ENCODE measurements around the gene SPTLC2.
"Not testable (repeated sequence)": the region's sequence is repeated elsewhere in the genome, so short reads cannot be mapped to it uniquely, and the experiment has no call there.

SPTLC2 gene

DNA sequence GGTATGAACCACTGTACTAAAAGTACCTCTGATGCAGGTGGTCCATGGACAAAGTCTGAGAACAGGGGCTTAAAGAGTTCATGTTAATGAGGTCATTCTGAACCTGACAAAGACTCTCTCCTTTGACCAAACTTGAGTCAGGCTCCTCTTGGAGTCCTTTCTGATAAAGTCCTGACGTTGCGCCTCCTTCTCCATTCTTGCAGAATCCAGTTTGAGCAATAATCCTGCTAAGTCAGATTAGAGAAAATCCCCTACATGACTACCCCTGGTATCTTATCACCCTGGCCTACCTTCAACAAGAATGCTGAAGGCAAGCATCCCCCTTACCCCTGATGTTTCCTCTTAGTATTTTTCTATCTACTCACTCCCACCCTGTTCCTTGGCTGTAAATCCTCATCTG, 71.9 kb downstream of the SPTLC2 start:
- DNase-seq (ENCODE audit: low spot score), result no peak
- in situ Hi-C loops (cut with MboI; ENCODE audit: low pct_unique_long_range_greater_than_20kb, low sequenced_read_pairs, unreplicated experiment), result loop anchor here (10.0 to 25.0 kb wide), 2 partner anchors 240 to 407 kb away; partner anchors contain the start of gene ZDHHC22
- TF ChIP-seq CTCF (IDR thresholded peaks at IDR 0.05; ENCODE audit: extremely low read depth, insufficient read depth, missing control alignments), result no peak

DNA sequence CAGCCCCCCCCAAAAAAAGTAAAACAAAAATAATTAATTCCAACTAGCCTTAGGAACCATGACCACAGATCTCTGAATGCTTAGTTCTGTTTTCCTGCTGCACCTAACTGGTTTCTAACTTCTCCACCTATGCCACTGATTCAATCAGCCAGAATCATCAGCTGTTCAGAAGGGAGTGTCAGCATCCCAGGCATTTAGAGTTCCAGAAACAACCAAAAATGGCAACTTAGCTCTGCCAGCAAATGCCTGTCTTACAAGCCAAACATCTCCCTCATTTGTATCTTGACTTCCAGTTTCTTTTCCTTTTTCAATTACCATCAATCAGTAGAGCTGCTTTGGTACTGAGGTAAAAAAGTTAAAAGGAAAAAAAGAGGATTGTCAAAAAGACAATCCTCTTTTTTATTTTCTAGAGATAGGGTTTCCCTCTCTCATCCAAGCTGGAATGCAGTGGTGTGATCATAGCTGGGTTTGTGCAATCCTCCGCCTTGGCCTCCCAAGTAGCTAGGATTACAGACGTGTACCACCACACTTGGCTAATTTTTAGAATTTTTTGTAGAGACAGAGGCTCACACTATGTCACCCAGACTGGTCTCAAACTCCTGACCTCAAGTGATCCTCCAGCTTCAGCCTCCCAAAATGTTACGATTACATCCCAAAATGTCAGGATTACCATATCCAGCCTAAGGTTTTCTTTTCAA, 72.7 kb downstream of the SPTLC2 start:
- in situ Hi-C loops (cut with MboI; ENCODE audit: low pct_unique_long_range_greater_than_20kb, low sequenced_read_pairs, unreplicated experiment), result loop anchor here (10.0 to 25.0 kb wide), 2 partner anchors 239 to 406 kb away; partner anchors contain the start of gene ZDHHC22
- DNase-seq (ENCODE audit: low spot score), result no peak
- TF ChIP-seq CTCF (IDR thresholded peaks at IDR 0.05; ENCODE audit: extremely low read depth, insufficient read depth, missing control alignments), result no peak

DNA sequence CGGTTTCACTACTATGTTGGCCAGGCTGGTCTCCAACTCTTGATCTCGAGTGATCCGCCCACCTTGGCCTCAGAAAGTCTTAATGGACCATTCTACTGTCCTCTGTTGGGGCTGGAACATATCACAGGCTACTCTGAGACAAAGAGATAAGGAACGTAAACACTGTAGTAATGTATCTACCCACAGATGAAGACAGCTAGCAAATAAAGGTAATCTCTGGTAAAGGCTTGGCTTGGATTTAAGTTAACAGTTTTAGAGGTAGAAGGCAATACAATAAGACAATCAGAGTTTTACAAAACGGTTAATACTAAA, 73.2 kb downstream of the SPTLC2 start:
- no peak for DNase-seq (ENCODE audit: low spot score)
- in situ Hi-C loops (cut with MboI; ENCODE audit: low pct_unique_long_range_greater_than_20kb, low sequenced_read_pairs, unreplicated experiment), result loop anchor here (10.0 to 25.0 kb wide), 2 partner anchors 238 to 406 kb away; partner anchors contain the start of gene ZDHHC22
- TF ChIP-seq CTCF (IDR thresholded peaks at IDR 0.05; ENCODE audit: extremely low read depth, insufficient read depth, missing control alignments), result no peak

DNA sequence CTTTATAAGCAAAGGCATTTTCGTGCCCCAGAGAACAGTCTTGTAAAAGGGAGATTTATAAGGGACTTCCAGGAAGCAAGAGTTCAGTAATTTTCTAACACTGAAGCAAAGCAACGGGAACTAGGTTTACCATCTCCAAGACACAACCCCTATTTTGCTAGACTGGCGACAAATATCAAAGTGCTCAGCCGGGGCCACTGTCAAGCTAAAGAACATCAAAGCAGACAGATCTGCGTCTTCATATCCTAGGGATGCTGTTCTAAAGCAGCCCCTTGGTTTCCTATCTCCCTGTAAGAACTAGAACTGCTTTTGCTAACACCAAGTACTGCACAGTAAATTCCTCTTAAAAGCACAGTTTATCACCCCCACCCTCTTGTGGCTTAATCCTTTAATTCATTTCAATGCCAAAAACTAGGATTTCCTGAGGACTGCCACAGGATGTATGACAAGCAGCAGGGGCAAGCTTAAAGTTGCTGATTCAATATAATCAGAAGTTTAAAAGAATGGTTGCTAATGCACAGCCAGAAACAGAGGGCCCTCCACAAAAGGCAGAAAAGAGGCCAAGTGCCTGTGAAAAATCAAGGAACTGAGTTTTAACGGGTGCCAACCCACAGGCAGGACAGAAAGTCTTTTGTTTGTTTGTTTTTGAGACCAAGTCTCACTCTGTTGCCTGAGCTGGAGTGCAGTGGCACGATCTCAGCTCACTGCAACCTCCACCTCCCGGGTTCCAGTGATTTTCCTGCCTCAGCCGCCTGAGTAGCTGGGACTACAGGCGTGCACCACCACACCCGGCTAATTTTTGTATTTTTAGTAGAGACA, 73.8 kb downstream of the SPTLC2 start:
- in situ Hi-C loops (cut with MboI; ENCODE audit: low pct_unique_long_range_greater_than_20kb, low sequenced_read_pairs, unreplicated experiment), result loop anchor here (10.0 to 25.0 kb wide), 2 partner anchors 238 to 405 kb away; partner anchors contain the start of gene ZDHHC22
- no peak for TF ChIP-seq CTCF (IDR thresholded peaks at IDR 0.05; ENCODE audit: extremely low read depth, insufficient read depth, missing control alignments)
- no peak for DNase-seq (ENCODE audit: low spot score)

DNA sequence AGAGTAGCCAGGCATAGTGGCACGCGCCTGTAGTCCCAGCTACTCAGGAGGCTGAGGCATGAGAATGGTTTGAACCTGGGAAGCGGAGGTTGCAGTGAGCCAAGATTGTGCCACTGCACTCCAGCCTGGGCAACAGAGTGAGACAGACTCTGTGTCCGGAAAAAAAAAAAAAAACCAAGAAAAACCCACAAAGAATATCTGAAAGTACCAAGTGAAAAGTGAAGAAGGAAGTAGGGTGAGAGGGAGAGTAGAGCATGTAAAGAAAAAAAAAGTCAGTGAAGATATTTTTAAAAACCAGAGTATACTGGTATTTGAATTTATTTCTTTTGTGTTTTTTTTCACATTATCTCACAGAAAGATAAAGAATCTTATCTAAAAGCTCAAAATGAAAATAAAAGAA, 74.5 kb downstream of the SPTLC2 start:
- TF ChIP-seq CTCF (IDR thresholded peaks at IDR 0.05; ENCODE audit: extremely low read depth, insufficient read depth, missing control alignments), result no peak

DNA sequence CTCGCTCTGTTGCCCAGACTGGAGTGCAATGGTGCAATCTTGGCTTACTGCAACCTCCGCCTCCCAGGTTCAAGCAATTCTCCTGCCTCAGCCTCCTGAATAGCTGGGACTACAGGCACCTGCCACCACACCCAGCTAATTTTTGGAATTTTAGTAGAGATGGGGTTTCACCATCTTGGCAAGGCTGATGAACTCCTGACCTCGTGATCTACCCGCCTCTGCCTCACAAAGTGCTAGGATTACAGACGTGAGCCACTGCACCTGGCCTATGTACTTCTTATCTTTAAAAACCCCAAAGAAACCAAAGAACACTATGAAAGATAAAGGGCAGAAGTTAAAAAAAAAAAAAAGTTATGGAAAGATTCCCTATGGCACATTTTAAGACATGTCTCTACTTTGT, 79.5 kb downstream of the SPTLC2 start:
- in situ Hi-C loops (cut with MboI; ENCODE audit: low pct_unique_long_range_greater_than_20kb, low sequenced_read_pairs, unreplicated experiment), result loop anchor here (25.0 kb wide), 1 partner anchor 400 kb away; the partner anchor contains the start of gene ZDHHC22
- DNase-seq (ENCODE audit: low spot score), result not testable (repeated sequence)

More for the DNA sequence above, 74.5 kb downstream of the SPTLC2 start:
- DNase-seq (ENCODE audit: low spot score), result no peak
- in situ Hi-C loops (cut with MboI; ENCODE audit: low pct_unique_long_range_greater_than_20kb, low sequenced_read_pairs, unreplicated experiment), result loop anchor here (10.0 to 25.0 kb wide), 2 partner anchors 237 to 405 kb away; partner anchors contain the start of gene ZDHHC22

DNA sequence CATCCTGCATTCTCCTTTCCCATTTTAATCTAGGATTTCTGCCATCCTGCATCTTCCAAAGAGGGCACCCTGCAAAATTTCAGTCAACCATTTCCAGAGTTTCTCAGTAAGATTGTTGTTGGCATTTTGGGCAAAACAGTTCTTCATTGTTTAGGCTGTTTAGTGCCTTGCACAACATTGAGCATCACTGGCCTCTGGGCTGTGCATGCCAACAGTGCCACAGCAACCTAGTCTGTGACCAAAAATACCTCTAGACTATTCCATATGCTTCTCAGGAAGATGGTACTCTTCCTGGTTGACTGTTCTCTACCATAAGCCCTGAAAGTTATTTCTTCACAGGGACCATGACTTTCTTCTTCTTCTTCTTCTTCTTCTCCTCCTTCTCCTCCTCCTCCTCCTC, 85.4 kb downstream of the SPTLC2 start:
- no peak for DNase-seq (ENCODE audit: low spot score)
- in situ Hi-C loops (cut with MboI; ENCODE audit: low pct_unique_long_range_greater_than_20kb, low sequenced_read_pairs, unreplicated experiment), result loop anchor here (25.0 kb wide), 1 partner anchor 394 kb away; the partner anchor contains the start of gene ZDHHC22
- TF ChIP-seq CTCF (IDR thresholded peaks at IDR 0.05; ENCODE audit: extremely low read depth, insufficient read depth, missing control alignments), result no peak
